ENCODE results near the gene KCNA1.

KCNA1 gene

GRCh38 chr12:4954621-4955354 is 45.1 kb downstream of the KCNA1 start:
- DNase-seq (ENCODE audit: low read depth) = no peak
- TF ChIP-seq CTCF (IDR thresholded peaks at IDR 0.05; ENCODE audit: control insufficient read depth, insufficient read depth, low read depth, low read length, missing control alignments) = no peak
- H3K4me3 ChIP-seq (ENCODE audit: control insufficient read depth, low read depth, low read length) = no peak overlapping the region

- DNase-seq (ENCODE audit: low read depth) = no peak
- no peak overlapping the region for H3K4me3 ChIP-seq (ENCODE audit: control insufficient read depth, low read depth, low read length)
- no peak for TF ChIP-seq CTCF (IDR thresholded peaks at IDR 0.05; ENCODE audit: control insufficient read depth, insufficient read depth, low read depth, low read length, missing control alignments)
Observed at GRCh38 chr12:4956054-4956453, 46.3 kb downstream of the KCNA1 start.

DNA sequence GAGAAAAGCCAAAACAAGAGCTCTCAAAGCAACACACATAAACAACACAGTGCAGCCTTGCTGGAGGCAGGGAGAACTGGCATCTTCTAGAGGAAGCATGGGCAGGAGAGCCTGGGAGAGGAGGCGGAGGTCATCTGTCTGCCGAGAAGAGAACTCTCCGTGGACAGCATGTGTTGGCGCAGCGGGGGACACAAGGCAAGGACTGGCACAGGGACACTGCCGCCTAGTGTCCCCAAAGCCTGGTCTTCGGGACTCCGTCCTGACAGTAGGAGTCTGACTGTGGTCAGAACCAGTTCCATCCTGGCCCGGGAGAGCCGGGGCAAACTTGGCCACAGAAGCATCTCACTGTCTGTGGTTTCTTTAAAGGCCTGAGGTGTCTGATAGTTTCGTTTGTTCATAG is 47.3 kb downstream of the KCNA1 start:
- H3K4me3 ChIP-seq (ENCODE audit: control insufficient read depth, low read depth, low read length) = no peak overlapping the region
- no peak for DNase-seq (ENCODE audit: low read depth)
- TF ChIP-seq CTCF (IDR thresholded peaks at IDR 0.05; ENCODE audit: control insufficient read depth, insufficient read depth, low read depth, low read length, missing control alignments) = no peak

GRCh38 chr12:4957761-4958160 is 48.1 kb downstream of the KCNA1 start:
- no peak for DNase-seq (ENCODE audit: low read depth)
- no peak for TF ChIP-seq CTCF (IDR thresholded peaks at IDR 0.05; ENCODE audit: control insufficient read depth, insufficient read depth, low read depth, low read length, missing control alignments)
- H3K4me3 ChIP-seq (ENCODE audit: control insufficient read depth, low read depth, low read length) = no peak overlapping the region

- DNase-seq (ENCODE audit: low read depth) = no peak
- H3K4me3 ChIP-seq (ENCODE audit: control insufficient read depth, low read depth, low read length) = no peak overlapping the region
- no peak for TF ChIP-seq CTCF (IDR thresholded peaks at IDR 0.05; ENCODE audit: control insufficient read depth, insufficient read depth, low read depth, low read length, missing control alignments)
Observed at GRCh38 chr12:4958697-4959375, 49.1 kb downstream of the KCNA1 start.

DNA sequence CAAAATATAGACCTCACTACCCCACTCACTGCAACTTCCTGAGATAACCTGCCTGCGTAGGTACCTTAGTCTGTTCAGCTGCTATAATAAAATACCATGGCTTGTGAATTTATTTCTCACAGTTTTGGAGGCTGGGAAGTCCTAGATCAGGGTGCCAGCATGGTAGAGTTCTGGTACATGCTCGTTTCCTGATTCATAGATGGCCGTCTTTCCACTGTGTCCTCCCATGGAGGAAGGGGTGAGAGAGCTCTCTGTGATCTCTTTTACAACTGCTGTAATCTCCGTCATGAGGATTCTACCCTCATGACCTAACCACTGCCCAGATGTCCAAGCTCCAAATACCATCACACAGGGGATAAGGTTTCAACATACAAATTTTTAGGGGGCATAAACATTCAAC is 49.7 kb downstream of the KCNA1 start:
- H3K4me3 ChIP-seq (ENCODE audit: control insufficient read depth, low read depth, low read length) = no peak overlapping the region
- DNase-seq (ENCODE audit: low read depth) = no peak
- no peak for TF ChIP-seq CTCF (IDR thresholded peaks at IDR 0.05; ENCODE audit: control insufficient read depth, insufficient read depth, low read depth, low read length, missing control alignments)

All from AG09309 (cell line).